NOMO-1 treated with dmso at 0.1 percent for 144 hours (cell line): ENCODE measurements around the gene TTC6.

ENCODE experiments used
- DNase-seq: peaks from one replicate; lab custom pipeline; 2025; ENCODE audit not compliant: unreplicated experiment; lab: John Stamatoyannopoulos, UW

The TTC6 gene

GRCh38 chr14:37623971-37624370 is 28.5 kb downstream of the TTC6 start:
- no peak for DNase-seq

DNA sequence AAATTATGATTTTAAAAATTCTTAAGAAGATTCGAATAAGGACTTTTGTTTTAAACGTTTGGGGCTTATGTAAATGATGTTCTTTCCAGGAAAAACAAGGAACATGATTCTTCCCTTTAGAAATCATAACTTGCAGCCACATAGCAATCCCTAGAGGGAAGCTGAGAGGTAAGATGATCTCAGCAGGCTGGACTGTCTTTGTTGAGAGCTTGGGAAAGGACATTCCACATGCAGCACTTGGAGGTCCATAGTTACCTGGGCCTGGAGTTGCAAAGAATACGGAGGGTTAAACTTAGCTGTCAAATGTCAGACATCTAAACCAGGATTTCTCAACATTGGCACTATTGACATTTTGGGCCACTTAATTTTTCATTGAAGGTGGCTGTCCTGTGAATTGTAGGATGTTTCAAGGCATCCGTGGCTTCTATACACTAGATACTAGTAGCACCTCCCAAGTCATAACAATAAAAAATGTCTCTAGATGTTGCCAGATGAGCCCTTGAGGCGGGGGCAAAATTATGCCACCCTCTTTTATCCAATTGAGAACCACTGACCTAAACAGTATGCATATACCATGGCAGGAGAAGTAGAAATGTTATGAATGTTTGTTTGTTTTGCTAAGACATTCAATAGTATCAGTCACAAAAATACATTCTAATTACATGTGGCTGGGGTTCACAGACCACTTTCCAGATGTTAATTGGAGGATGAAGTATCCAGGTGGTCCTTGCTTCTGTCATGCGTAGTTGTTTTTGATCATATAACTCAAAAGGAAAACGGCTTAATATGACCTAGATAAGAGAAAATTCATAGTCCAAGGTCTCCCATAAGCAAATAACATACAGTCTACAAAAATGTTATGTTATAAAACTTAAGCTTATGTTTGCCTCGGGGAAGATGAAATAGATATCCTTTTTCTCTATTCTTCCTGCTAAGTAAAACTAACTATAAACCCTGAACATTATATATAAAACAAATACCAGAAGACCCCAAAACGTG is 30.5 kb downstream of the TTC6 start:
- DNase-seq, result no peak

- no peak for DNase-seq
Measured at GRCh38 chr14:37637341-37637740, 41.9 kb downstream of the TTC6 start.

GRCh38 chr14:37638599-37638998 is 43.2 kb downstream of the TTC6 start:
- DNase-seq, result no peak

DNA sequence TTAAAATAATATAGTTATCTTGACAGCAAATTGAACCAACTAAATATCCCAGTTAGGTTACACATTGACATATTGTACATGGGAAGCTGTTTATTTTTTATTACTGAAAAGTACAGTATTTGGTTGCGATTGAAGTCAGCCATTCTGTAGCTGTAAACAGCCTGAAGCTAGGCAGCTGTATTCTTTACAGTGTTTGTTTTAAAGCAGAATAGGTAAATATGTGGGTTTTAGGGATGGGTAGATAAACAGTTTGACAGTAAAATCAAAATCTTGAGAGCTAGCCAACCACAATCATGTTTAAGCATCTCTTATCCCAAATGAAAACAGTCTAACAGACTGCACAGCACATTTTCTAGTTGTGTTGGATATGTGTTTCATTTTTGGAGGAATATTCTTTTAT is 45.7 kb downstream of the TTC6 start:
- DNase-seq, result no peak

DNA sequence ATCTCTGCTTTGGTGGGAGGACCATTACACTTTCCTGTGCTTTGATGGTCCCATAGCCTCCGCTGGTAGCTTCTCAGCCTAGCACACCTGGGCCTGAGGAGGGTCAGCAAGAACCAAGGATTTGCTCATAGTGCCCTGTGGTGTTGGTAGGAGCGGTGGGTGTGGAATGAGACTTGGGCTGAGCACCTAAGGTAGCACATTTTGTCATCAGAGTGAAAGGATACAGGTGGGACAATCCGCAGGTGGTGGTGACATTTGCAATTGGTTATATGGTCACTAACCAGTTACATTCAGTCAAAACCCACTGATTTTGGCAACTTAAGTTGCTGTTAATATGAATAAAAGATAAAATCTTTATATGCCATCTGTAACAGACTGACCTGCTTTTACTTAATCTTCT is 46.7 kb downstream of the TTC6 start:
- no peak for DNase-seq

GRCh38 chr14:37643701-37644100 is 48.3 kb downstream of the TTC6 start:
- no peak for DNase-seq
